GM19099 (cell line): ENCODE measurements around the gene PRRC2C.

Source experiments
- POLR2A ChIP-seq: IDR thresholded peaks from 3 replicates; pipeline ENCODE4 v1.6.1; 2011; ENCODE audit warnings: low read depth; ENCODE audit not compliant: insufficient read length; ENCODE audit errors: extremely low read depth

Gene PRRC2C

DNA sequence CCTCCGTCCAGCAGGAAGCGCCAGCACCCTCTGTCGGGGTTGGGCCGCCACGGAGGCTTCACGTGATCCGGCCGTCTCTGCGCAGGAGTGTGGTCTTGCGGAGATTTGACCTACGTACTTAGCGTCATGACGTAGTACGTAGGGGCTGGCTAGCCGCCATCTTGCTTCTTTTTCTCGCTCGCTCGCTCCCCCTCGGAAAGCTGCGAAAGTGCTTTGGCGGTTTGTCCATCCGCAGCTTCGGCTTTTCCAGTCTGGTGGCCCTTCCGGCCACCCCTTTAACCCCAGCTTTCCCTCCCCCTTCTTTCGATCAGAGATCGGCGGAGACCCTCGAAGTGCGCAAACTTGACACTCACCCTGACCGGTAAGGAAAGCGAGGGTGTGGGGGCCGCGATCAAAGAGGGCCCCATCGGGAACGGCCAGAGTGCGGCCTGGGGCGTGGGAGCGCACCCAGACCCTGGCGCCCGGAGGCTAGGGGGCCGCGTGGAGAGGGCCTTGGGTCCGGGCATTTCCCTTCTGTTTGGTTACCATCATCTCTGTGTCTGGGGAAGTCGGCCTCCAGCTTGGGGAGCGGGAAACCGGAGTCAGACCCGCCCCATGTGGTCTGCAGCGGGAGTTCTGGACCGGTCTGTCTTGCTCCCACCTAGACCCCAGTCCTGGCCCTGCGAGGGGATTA lies at the start of gene PRRC2C:
TSS of gene PRRC2C (plus strand) at position 156 of the 673 bp plus-strand sequence. CDS start 26,559 bp downstream, outside the sequence.
- TF ChIP-seq POLR2A, result peak; percentile 79

DNA sequence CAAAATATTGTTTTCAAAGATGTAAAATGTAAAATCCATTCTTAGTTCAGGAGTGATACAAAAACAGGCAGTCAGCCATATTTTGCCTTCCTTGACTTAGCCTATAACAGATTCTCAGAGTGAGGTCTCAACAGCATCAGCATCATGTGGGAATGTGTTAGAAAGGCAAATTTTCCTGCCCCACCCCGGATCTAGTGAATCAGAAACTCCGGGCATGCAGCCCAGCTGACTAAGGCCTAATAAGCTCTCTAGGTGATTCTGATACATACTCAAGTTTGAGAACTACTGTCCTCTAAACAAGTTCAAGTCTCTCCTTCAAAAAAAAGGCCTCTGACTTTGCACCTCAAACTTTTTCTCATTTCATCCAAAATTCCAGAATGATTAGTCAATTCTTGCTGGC lies 46.9 kb upstream of the PRRC2C start:
- TF ChIP-seq POLR2A, result no peak

DNA sequence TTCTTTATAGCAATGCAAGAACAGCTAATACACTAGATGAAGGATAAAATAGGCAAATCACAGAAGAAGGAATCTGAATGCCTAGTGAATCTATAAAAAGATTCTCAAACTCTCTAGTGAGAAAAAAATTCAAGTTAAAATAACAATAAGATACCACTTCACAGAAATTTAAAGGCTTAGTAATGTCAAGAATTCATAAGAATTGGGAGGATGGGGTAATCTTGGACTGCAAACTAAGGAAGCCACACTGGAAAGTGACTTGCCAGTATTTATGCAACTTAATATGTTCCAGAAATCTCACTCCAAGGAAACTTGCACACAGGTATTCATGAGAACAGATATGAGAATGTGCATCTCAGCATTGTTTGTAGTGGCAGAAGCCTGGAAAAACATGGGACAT lies 38.9 kb upstream of the PRRC2C start:
- no peak for TF ChIP-seq POLR2A

DNA sequence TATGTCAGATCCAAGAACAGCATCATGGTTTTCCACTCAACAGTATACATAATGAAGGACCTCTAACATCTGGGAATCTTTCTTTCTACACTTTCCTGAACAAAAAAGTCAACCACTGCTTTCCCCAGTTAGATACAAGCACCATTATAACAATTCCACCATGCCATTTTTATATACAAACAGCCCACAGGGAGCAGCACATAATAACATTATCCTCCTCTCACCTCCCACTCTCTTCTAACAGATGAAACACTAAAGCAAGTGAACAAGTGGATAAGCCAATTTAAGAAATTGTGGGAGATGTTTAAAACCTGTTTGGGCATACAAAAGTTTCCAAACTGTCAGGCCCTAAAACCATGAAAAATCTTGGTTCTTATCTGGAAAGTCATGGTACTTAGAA lies 29.4 kb upstream of the PRRC2C start:
- no peak for TF ChIP-seq POLR2A

DNA sequence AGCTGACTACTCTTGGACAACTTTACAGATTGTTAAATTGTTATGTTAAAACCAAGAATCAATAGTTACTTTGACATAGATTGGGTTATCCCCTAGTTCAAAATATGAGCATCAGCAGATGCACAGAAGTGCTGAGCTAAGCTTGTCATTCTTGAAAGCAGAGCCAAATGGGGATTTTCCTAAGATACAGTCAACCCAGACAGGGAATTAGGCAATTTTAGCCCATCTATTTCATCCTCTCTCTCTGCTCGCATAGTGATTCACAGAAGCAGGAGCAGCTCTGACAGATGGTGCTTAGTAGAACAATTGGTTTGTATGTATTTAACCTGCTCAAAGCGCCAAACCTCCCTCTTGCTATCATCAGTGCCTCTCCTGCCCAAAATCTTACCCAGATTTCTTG lies 27.9 kb upstream of the PRRC2C start:
- no peak for TF ChIP-seq POLR2A

DNA sequence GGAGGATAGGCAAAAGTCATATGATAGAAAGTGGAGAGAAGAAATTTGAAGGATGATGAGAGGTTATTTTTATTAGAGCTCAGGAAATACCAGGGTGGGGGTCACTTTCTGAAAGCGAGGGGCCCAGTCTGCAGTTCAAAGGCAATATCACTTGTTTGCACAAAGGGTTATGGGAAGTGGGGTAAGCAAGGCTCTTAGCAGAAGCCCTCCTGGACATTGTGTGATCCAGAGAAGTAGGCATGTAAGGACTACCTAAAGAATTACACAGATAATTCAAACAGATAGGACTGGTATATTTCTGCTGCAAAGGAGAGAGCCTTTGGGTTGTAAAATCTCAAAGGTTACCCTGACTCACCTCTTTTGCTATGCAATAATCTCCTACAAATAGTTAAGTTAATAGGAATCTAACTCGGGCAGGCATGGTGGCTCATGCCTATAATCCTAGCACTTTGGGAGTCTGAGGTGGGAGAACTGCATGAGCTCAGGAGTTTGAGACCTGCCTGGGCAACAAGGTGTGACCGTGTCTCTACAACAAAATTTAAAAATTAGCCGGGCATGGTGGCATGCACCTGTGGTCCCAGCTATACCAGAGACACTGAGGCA lies 25.2 kb upstream of the PRRC2C start:
- TF ChIP-seq POLR2A, result no peak

DNA sequence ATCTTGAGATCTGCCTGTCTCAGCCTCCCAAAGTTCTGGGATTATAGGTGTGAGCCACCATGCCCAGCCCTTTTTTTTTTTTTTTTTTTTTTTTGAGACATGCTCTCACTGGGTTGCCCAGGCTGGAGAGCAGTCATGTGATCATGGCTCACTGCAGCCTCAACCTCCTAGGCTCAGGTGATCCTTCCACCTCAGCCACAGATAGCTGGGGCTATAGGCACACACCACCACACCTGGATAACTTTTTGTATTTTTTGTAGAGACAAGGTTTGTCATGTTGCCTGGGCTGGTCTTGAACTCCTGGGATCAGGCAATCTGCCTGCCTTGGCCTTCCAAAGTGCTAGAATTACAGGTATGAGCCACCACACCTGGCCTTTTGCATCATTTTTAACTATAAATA lies 17.7 kb upstream of the PRRC2C start:
- TF ChIP-seq POLR2A, result no peak

DNA sequence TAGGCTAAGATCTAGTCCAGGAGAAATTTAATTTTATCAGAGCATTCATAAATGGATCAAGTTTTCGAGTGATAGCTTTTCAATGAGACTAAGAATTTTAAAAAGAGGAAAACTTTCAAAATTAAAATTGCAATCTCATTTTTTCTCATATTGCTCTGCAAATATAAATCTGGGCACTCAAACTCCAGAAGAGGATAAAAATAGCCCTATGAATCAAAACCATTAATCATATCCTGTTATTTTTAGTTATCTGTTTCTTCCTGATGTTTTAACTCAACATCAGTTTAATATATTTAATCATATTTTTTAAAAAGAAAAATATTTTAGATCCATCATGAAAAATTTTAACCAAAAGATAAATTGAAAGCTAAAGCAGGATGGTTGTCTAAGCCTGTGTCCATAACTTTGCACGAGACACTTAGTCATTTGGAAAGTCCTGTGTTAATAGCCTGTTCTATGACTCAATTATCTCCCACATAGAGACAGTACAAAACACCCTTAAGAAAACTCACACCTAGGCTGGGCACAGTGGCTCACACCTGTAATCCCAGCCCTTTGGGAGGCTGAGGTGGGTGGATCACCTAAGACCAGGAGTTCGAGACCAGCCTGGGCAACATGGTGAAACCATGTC lies 17.1 kb upstream of the PRRC2C start:
- TF ChIP-seq POLR2A, result no peak

DNA sequence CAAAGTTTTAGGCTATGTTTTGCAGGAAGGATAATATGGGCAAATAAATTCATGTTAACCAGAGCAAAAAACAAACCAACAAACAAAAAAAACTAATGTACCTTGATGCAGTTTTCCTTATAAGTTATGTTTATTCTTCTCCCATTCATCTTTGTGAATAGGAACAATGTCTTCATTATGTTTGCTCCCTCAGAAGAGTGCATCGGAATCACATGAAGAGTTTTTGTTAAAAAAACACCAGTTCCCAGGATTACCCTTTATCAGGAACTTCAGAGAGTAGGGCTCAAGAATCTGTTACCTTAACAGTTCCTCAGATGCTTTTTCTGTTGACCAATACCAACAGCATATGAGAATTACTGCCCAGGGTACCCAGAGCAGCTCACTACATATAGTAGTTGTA lies 14.6 kb upstream of the PRRC2C start:
- no peak for TF ChIP-seq POLR2A

DNA sequence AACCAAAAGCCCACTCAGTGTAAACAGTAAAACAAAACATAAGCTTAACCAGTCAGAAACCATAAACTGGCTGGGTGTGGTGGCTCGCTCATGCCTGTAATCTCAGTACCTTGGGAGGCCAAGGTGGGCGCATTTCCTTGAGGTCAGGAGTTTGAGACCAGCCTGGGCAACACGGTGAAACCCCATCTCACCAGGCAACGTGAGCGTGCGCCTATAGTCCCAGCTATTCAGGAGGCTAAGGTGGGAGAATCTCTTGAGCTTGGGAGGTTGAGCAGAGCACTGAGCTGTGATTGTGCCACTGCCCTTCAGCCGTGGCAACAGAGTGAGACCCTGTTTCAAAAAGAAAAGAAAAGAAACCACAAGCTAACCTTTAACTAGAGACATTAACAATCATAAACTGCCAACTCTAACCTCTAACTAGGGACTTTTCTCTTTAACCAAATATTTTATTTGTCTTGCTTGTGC lies 13.1 kb upstream of the PRRC2C start:
- no peak for TF ChIP-seq POLR2A

DNA sequence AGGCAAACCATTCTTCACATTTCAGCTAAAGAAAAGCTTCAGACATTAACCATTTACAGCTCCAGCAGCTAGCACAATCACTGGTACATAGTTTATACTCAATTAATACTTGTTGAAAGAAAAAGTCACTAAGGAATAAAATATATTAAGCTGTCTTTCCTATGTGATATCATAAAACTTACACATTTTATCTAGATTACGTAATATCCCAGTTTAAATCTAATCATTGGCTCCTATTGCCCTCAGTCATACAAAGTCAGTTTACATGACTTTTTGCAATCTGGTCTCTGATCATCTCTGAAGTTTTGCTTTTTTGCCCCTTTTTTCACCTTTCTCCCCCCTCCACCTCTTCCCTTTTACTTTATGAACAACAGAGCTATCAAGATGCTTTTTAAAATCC lies 8.5 kb upstream of the PRRC2C start:
- no peak for TF ChIP-seq POLR2A

DNA sequence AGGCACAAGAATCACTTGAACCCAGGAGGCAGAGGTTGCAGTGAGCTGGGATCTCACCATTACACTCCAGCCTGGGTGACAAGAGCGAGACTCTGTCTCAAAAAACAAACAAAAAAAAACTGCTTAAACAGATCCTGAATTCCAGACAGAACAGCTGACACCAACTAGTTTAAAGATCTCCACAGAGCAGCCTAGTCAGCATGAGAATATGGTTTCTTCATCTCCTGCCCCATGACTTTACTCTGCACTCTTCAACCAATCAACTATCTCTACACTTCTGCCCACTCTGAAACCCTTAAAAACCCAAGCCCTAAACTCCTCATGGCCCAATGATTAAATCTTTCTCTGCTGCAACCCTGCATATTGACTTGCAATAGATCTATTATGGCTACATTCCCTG lies 7.5 kb upstream of the PRRC2C start:
- no peak for TF ChIP-seq POLR2A

DNA sequence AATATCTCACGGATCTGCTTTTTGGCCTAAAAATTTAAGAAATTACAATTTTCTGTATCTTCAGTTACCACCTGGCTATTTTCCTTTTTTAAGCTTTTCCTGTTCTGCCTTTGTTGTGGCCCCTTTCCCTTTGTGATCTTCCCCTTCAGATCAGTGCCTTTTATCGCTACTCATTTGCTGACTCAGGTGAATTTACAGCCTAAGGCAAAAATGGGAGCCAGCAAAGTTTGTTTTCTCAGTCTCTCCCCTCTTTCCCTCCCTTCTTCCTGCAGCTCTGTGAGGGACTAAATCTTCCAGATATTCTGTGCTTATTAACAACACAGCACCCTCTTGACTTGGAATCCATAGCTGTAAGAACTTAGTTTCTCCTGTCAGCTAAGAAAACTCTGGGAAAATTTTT lies 5.3 kb upstream of the PRRC2C start:
- TF ChIP-seq POLR2A, result no peak

DNA sequence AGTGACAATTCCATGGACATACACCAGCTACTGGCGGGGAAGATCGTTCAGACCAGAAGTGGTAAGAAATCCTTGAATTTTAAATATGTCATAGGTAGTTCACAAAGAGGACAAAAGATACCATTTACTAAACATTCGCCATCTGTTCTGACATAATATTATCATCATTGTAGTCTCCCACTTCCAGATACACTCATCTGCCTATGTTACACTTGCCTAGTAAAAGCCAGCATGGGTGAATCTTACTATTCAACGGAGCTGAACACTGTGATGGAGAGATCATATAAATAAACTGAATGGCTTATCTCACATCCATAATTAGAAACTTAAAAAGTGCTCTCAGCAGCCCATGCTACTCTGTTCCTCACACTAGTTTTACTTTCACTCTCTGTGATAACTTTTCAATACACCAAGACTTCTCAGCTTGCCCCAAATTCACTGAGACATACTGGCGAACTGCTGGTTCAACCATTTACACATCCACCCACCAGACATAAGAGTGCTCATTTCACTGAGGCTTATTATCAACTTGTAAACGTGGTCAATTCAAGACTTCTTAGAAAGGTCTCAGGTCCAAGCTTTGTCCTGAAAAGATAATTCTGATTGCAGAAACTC lies 463 bp upstream of the PRRC2C start:
- TF ChIP-seq POLR2A, result no peak

DNA sequence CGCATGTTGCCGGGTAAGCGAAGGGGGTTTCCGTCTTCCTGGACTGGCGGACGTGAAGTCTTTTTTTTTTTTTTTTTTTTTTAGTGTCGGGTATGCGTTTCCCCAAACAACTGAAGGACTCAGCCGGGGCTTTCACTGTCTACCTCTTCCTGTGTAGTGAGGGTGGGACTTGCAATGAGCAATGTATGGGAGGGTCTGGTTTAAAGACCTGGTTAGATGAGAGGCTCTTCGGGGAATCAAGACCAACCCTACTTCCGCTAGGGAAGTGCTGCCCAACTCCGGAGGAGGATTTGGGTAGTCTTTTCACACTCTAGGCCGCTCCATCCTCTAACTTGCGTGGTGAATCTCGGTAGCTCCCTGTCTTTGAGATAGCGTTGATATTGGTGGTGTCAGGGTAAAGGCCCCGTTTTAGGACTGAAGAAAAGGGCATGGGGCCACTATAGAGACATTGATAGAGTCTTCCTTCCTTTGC lies 754 bp downstream of the PRRC2C start:
- TF ChIP-seq POLR2A, result no peak

DNA sequence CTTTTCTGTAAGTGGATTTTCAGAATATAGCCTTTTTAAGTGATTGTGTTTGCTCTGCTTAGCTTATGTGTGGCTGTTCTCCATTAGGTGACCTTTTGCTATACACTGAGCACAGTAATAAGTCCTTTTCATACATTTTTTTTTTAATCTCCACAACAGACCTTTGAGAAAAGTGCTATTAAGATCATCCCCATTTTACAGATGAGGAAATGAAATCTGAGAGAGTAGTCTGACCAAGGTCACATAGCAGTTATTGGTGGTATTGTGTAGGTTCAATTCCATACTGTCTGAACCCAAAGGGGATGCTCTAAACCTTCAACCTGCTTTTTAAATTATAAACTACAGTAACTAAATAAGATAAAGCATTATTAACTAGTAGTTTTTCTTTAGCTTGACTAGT lies 1.7 kb downstream of the PRRC2C start:
- no peak for TF ChIP-seq POLR2A
